ENCODE results near the gene MYMX.
"Not testable (repeated sequence)": the region's sequence is repeated elsewhere in the genome, so short reads cannot be mapped to it uniquely, and the experiment has no call there.

The MYMX gene

GRCh38 chr6:44229376-44230033, 12.8 kb downstream of the MYMX start:
- H3K4me1 ChIP-seq (ENCODE audit: control insufficient read depth, insufficient read depth, low read length) = peaks cover 13% of the 10 kb centered on the region
- H3K9me3 ChIP-seq (ENCODE audit: control insufficient read depth, insufficient read depth, low read depth, low read length) = no peaks in the 10 kb centered on the region
- H3K27ac ChIP-seq (ENCODE audit: extremely low read depth, low read depth, low read length) = no peak overlapping the region
- H3K4me3 ChIP-seq (ENCODE audit: low read depth, low read length) = no peak overlapping the region
- no peak for TF ChIP-seq ZNF26 (tag by site-specific recombination; IDR thresholded peaks at IDR 0.05)
- ChIA-PET CTCF (interaction anchor here (0.8 to 1.5 kb wide), 3 partner anchors 8 to 57 kb away, joined by 3 to 7 read pairs (median 4); no protein-coding TSS in a partner anchor), POLR2A (interaction anchor here (1.4 kb wide), 1 partner anchor 17 kb away, joined by 10 read pairs; the partner anchor contains the start of gene HSP90AB1)
- H3K36me3 ChIP-seq (ENCODE audit: control insufficient read depth in 2 of 2, insufficient read depth in 1 of 2, low read length in 2 of 2) = peaks cover 5 to 62% of the 10 kb centered on the region in 2 experiments; a peak in 2 of 3 replicates

DNA sequence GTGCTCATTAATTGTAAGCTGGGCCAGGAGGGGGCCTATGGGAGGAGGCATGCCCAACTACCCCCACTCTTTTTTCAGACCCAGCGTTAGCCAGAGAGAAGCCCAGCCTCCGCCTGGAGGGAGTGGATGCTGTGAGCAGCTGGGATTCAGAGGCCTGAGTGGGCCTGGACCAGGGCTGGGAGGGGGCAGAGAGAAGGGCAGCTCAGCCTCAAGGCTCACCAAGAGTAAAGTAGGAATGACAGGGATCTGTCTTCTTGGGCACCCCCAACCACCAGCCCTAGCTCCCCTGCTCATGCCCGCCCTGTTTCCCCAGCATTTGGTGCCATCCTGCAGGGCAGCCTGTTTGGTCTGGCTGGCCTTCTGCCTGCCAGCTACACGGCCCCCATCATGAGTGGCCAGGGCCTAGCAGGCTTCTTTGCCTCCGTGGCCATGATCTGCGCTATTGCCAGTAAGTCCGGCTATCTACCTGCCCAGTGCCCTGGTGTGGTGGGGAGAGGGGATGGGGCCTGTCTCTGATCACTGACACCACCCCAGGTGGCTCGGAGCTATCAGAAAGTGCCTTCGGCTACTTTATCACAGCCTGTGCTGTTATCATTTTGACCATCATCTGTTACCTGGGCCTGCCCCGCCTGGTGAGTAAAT, 13.4 kb downstream of the MYMX start:
- ChIA-PET POLR2A (interaction anchor here (0.6 to 1.4 kb wide), 2 partner anchors 17 to 90 kb away, joined by 4 to 10 read pairs; partner anchors contain the start of gene HSP90AB1), CTCF (interaction anchor here (0.6 to 1.5 kb wide), 4 partner anchors 8 to 58 kb away, joined by 3 to 7 read pairs (median 4); partner anchors contain the start of gene HSP90AB1)
- Histone ChIP-seq H3K36me3 (ENCODE audit: control insufficient read depth in 2 of 2, insufficient read depth in 1 of 2, low read length in 2 of 2) (peaks cover 5 to 68% of the 10 kb centered on the region in 2 experiments; a peak in 2 of 3 replicates), H3K4me3 (ENCODE audit: low read depth, low read length) (no peak overlapping the region), H3K27ac (ENCODE audit: extremely low read depth, low read depth, low read length) (no peak overlapping the region), H3K9me3 (ENCODE audit: control insufficient read depth, insufficient read depth, low read depth, low read length) (no peaks in the 10 kb centered on the region), H3K4me1 (ENCODE audit: control insufficient read depth, insufficient read depth, low read length) (peaks cover 13% of the 10 kb centered on the region)
- TF ChIP-seq ZNF830 (tag by site-specific recombination; IDR thresholded peaks at IDR 0.05; ENCODE audit: low read depth) (no peak), ZNF473 (tag by site-specific recombination; IDR thresholded peaks at IDR 0.05) (no peak)

DNA sequence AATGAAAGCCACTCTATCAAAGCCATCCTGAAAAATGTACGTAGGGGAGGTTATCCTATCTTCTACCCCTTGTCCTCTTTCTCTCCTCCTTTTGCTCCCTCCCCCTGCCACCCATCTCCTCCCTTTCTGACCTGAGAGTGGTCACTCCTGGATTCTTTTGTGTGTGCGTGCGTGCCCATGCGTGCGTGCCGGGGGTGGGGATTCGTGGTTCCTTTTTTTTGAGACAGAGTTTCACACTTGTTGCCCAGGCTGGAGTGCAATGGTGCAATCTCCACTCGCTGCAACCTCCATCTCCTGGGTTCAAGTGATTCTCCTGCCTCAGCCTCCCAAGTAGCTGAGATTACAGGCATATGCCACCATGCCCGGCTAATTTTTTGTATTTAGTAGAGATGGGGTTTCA, 14.7 kb downstream of the MYMX start:
- peaks cover 5 to 74% of the 10 kb centered on the region in 2 experiments; a peak in 2 of 3 replicates for H3K36me3 ChIP-seq (ENCODE audit: control insufficient read depth in 2 of 2, insufficient read depth in 1 of 2, low read length in 2 of 2)
- POLR2A ChIA-PET; H3K4me3 ChIP-seq (ENCODE audit: low read depth, low read length); H3K9me3 ChIP-seq (ENCODE audit: control insufficient read depth, insufficient read depth, low read depth, low read length); H3K4me1 ChIP-seq (ENCODE audit: control insufficient read depth, insufficient read depth, low read length); H3K27ac ChIP-seq (ENCODE audit: extremely low read depth, low read depth, low read length): not testable (repeated sequence)
- TF ChIP-seq SCRT2 (tag by site-specific recombination; IDR thresholded peaks at IDR 0.05) = peak; percentile 51
- CTCF ChIA-PET = interaction anchor here (1.5 kb wide), 1 partner anchor 59 kb away, joined by 7 read pairs; no protein-coding TSS in a partner anchor

DNA sequence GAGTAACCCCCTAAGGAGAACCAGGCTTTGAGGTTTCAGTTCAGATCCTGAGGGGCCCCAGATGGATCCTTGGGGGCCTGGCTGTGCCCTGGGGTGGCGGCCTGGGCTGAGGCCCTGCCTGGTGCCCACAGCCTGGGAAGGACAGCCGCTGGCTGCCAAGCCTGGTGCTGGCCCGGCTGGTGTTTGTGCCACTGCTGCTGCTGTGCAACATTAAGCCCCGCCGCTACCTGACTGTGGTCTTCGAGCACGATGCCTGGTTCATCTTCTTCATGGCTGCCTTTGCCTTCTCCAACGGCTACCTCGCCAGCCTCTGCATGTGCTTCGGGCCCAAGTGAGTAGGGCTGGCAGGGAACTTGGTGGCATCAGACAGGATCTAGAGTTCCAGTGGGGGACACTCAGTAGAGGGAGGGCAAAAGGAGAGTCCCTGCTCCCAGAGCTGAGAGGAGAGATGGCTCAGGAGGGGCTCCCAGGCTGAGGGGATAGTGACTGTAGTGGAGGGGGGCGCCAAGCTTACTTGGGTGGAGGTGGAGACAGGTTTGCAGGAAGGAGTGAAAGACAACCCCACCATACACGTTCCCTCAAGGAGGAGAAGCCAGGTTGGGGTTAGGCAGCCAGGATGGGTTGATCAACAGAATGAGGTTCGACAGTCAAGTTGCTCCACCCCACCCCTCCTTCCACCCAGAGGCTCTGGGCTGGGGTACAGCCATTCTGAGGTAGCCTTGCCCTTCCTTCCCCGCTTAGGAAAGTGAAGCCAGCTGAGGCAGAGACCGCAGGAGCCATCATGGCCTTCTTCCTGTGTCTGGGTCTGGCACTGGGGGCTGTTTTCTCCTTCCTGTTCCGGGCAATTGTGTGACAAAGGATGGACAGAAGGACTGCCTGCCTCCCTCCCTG, 16.2 kb downstream of the MYMX start:
- TF ChIP-seq, protein P1, sequence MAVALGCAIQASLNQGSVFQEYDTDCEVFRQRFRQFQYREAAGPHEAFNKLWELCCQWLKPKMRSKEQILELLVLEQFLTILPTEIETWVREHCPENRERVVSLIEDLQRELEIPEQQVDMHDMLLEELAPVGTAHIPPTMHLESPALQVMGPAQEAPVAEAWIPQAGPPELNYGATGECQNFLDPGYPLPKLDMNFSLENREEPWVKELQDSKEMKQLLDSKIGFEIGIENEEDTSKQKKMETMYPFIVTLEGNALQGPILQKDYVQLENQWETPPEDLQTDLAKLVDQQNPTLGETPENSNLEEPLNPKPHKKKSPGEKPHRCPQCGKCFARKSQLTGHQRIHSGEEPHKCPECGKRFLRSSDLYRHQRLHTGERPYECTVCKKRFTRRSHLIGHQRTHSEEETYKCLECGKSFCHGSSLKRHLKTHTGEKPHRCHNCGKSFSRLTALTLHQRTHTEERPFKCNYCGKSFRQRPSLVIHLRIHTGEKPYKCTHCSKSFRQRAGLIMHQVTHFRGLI (tag by site-specific recombination; IDR thresholded peaks at IDR 0.05) = peak; percentile 71; the same call in 1 of the 2 replicates
- no peak for TF ChIP-seq ZNF768 (tag by site-specific recombination; IDR thresholded peaks at IDR 0.05)
- TF ChIP-seq ZNF791 (tag by site-specific recombination; IDR thresholded peaks at IDR 0.05) = no peak
- TF ChIP-seq HOXD13 (CRISPR knock-in tag; IDR thresholded peaks at IDR 0.05; ENCODE audit: borderline replicate concordance) = no peak
- no peak for TF ChIP-seq TSHZ1 (tag by site-specific recombination; IDR thresholded peaks at IDR 0.05; ENCODE audit: borderline replicate concordance)
- no peak for TF ChIP-seq ZBTB48 (tag by site-specific recombination; IDR thresholded peaks at IDR 0.05)
- Histone ChIP-seq H3K36me3 (ENCODE audit: control insufficient read depth in 2 of 2, insufficient read depth in 1 of 2, low read length in 2 of 2) (peaks cover 5 to 74% of the 10 kb centered on the region in 2 experiments; a peak in 2 of 3 replicates), H3K4me3 (ENCODE audit: low read depth, low read length) (no peak overlapping the region), H3K27ac (ENCODE audit: extremely low read depth, low read depth, low read length) (no peak overlapping the region), H3K4me1 (ENCODE audit: control insufficient read depth, insufficient read depth, low read length) (peaks cover 4% of the 10 kb centered on the region; the same call in 1 of the 2 replicates), H3K9me3 (ENCODE audit: control insufficient read depth, insufficient read depth, low read depth, low read length) (no peaks in the 10 kb centered on the region)
- ChIA-PET POLR2A (interaction anchor here (0.9 to 4.0 kb wide), 2 partner anchors 9 to 14 kb away, joined by 3 to 21 read pairs; partner anchors contain the start of genes HSP90AB1 and SLC29A1), CTCF (interaction anchor here (0.7 to 7.8 kb wide), 9 partner anchors 10 to 106 kb away, joined by 3 to 148 read pairs (median 6); partner anchors contain the start of genes HSP90AB1 and SLC29A1)

All from HEK293 (cell line).